HG02852 (cell line): ENCODE measurements around the gene SDCBP2.

Source experiments
- ATAC-seq: cut with Tn5 transposase; IDR thresholded peaks from one replicate; pipeline ENCODE4 v1.9.1; 2021; ENCODE audit warnings: mild to moderate bottlenecking, moderate library complexity; ENCODE audit not compliant: unreplicated experiment

Gene SDCBP2

DNA sequence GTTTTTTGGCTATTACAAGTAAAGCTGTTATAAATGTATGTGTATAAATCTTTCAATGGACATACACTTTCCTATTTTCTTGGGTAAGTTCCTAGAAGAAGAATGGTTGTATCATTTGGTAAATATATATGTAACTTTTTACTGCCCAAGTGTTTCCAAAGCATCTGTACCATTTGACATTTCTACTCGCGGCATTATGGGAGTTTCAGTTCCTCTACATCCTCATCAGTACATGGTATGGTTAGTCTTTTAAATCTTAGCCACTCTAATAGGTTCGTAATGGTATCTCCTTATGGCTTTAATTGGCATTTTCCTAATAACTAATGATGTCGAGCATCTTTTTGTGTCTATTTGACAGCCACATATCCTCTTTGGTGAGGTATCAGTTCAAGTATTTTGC, 49.9 kb downstream of the SDCBP2 start:
- no peak for ATAC-seq

DNA sequence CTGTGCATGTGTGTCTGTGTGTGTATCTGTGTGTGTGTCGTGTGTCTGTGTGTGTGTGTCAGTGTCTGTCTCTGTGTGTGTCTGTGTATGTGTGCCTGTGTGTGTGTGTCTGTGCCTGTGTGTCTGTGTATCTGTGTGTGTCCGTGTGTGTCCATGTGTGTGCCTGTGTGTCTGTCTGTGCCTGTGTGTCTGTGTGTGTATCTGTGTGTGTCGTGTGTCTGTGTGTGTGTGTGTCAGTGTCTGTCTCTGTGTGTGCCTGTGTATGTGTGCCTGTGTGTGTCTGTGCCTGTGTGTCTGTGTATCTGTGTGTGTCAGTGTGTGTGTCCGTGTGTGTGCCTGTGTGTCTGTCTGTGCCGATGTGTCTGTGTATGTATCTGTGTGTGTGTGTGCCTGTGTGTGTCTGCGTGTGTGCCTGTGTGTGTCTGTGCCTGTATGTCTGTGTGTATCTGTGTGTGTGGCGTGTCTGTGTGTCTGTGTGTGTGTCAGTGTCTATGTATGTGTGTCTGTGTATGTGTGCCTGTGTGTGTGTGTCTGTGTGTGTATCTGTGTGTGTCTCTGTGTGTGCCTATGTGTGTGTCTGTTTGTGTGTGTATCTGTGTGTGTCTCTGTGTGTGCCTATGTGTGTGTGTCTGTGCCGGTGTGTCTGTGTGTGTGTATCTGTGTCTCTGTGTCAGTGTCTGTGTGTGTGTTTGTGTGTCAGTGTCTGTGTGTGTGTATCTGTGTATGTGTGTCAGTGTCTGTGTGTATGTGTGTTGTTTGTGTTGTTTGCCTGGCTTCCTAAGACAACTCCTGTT, 51.2 kb downstream of the SDCBP2 start:
- no peak for ATAC-seq

GRCh38 chr20:1275919-1276318, 53.0 kb downstream of the SDCBP2 start:
- no peak for ATAC-seq

GRCh38 chr20:1274485-1275311, 54.2 kb downstream of the SDCBP2 start:
- no peak for ATAC-seq

DNA sequence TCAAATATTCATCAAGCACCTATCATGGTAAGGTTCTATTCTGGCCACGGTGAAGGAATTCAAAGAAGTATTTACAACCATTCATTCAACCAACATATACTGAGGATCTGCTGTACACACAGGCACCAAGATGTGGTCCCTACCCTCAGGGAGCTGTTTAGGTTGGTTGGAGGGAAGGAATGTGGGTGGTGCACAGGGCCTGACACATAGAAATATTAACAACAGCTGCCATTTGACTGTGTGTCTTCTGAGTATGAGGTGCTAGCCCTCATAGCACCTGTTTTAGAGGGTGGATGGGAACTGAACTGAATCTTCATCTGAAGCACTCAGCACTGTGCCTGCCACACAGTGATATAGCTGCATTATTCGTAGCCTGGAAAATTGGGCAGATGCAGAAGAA, 55.6 kb downstream of the SDCBP2 start:
- no peak for ATAC-seq

GRCh38 chr20:1272368-1273100, 56.4 kb downstream of the SDCBP2 start:
- ATAC-seq: no peak

DNA sequence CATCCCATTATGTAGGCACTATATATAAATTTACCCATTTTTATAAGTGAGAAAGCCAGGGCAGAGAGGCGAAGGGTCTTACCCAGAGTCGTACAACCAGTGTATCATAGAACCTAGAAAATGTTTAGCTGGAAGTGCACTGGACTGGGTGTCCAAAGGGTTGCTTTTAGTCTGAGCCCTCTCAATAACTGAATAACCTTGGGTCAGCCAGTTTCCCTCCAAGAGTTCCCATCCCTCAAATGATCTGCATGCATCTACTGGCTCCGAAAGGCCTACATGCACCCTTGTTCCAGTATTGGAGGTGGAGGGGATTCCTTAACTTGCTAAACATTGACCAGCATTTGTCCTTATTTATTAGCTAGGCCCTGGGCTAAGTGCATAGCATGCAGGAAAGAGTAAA, 59.1 kb downstream of the SDCBP2 start:
- no peak for ATAC-seq

GRCh38 chr20:1269235-1269634, 59.7 kb downstream of the SDCBP2 start:
- no peak for ATAC-seq

DNA sequence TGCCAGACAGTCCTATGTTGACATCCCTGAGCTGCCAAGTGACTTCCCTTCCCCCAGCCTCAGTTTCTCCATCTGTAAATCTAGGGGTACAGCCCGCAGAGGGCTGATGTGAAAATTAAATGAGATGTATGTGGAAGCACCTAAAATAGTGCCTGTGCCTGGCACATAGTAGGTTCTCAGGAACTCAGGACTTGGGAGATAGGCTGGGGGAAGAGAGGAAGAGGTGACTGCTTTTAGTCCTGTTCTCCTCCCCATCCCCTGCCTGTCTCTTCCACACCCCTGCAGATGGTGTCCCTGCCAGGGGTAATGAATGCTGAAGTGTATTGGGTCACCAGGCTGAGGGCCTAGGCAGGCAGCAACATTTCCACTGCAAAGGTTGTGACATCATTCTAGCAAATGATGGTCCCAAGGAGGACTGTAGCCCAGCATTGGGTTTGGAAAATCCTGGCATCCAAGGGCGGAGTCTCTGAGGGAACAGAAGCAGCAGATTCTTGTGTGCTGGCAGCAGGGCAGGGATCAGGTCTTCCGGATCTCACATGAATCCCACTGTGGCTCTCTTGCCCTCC, 61.0 kb downstream of the SDCBP2 start:
- ATAC-seq: no peak

DNA sequence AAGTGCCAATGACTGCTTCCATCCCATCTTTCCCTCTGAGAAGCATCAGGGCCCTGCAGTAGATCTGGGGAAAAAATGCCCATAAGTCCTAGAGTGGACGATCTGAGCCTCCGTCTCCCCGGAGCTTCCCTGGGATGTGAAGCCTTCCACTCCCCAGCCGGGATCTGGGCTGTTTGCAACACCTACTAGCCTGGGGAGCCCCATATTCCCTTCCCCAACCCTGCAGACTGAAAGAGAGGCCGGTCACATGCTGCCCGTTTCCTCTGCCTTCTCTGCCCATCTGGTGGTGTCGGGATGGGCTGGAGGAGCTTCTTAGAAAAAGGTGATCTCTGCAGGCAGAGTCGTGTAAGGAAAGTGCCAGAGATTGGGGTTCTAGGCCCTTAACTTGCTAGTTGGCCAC, 61.8 kb downstream of the SDCBP2 start:
- ATAC-seq: no peak

DNA sequence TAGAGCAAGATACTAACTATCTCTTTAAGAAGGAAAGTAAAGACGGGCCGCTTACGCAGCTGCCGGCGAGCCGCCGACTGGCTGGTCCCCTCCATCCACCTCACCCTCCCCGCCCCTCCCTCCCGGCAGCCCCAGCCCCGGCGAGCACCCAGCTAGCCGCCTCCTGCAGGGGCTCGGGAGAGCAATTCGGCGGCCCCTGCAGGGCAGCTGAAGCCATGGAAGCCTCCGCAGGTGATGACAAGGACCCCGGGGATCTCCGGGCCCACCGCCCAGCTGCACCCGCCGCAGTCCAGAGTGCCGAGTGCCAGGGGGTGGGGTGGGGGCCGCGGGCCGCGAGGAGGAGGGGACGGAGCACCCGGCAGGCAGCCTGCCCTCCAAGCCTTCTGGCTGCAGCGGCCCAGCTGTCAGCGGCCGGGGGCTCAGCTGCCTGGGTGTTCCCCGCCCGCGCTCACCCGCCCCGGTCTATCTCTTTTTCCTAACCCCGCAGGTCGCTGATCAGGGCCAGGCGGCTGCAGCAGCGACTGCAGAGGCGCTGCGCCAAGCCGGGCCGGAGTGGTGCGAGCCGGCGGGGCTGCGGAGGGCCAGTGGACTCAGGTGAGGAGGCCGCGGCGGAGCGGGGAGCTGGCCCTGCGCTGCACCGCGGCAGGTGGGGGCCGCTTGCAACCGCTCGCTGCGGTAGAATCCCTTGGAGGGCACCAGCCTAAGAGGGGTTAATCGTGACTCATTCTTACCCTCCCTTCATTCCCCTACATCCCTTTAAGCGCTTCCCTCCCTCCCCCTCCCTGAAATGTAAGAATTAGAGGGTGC, 62.6 kb downstream of the SDCBP2 start, which contains the start of gene SNPH:
Gene SNPH (plus strand): TSS at position 128 of the 807 bp plus-strand sequence. CDS start 29,946 bp downstream, outside the sequence.
- no peak for ATAC-seq

DNA sequence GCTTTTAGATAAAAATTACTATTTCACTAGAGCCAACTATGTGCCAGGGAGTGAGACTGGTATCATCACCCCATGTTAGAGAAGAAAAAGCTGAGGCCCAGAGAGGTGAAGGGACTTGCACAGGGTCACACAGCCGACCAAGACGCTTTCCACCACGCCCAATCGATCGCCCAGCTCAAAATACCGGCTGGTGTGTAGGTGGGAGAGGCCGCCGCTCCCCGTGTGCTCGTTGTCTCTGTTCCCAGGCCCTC, 63.1 kb downstream of the SDCBP2 start:
- no peak for ATAC-seq

DNA sequence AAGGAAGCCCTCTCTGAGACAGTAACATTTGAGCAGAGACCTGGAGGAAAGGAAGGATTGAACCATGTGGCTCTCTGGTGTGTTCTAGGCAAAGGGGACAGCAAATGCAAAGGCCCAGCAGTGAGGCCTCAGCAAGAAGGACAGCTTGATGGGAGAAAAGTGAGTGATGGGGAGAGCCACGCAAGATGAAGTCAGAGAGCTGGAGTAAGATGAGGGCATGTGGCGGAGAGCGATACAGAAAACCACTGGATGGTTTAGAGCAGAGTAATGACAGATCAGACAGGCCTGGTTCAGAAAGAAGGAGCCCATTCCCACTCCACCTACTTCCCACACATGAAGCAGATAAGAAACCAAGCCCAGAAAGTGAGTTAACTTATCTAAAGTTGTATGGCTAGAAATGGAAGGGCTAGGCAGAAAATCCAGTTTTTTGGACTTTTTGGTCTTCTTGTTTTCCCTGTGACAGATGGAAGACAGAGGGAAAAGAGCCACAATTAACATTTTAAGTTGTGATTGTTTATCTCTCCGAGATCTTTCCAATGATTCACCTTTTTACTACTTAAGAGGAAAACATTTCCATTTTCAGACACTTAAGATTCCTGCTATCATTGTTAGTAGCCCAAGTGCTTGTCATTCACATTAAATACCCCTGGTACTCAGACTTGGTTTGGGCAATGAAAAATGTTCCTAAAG, 63.6 kb downstream of the SDCBP2 start:
- no peak for ATAC-seq

GRCh38 chr20:1264727-1265126, 64.2 kb downstream of the SDCBP2 start:
- ATAC-seq: no peak

DNA sequence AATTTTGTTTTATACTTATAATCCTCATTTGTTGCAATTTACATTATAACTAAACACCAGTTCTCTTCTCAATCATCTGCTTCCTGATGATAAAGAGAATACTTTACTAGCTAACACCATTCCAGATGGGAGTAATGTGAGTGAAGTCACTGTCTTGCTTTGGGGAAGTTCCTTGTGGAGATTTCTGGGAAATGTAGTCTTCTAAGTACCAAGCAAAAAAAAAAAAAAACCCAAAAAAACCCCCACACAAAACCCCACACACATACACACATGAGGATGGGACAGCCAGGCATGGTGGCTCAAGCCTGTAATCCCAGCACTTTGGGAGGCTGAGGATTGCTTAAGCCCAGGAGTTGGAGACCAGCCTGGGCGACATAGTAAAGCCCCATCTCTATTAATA, 65.1 kb downstream of the SDCBP2 start:
- no peak for ATAC-seq
